Left ventricle myocardium inferior (tissue), 1 donor: ENCODE results near the gene SP3. TPM values are rescaled to one million over a fixed set of nuclear protein-coding genes. Genes with fewer than 3 reads are reported as not detected.
A peak's percentile ranks its signal among the peaks of the same experiment; 100 is the strongest.

Experiments used
- DNase-seq: peaks from one replicate; pipeline ENCODE4 v3.0.0-alpha.2; 2020
- H3K27ac ChIP-seq: fragments of 200-600 bp; replicated peaks from 2 replicates; pipeline ENCODE4 v1.8.0; 2021
- H3K27me3 ChIP-seq: fragments of 200-600 bp; 2 replicates; pipeline ENCODE4 v1.8.0; 2021; ENCODE audit warnings: low read depth
- H3K36me3 ChIP-seq: fragments of 200-600 bp; 2 replicates; pipeline ENCODE4 v1.8.0; 2021
- H3K4me1 ChIP-seq: fragments of 200-600 bp; 2 replicates; pipeline ENCODE4 v1.8.0; 2021
- H3K4me3 ChIP-seq: fragments of 200-600 bp; 2 replicates; pipeline ENCODE4 v1.8.0; 2021; ENCODE audit warnings: mild to moderate bottlenecking, moderate library complexity
- H3K9me3 ChIP-seq: fragments of 200-600 bp; replicated peaks from 2 replicates; pipeline ENCODE4 v1.8.0; 2021
- intact Hi-C: fragments of 100-400 bp; cut with micrococcal nuclease; formaldehyde crosslinking; loops from one replicate; pipeline ENCODE4 v1.11.0; 2022
- total RNA-seq: library from RNA; stranded (reverse); fragmentation: NEBNext Ultra II Directional; extraction: Animal tissue kit (Norgen Biotek cat#: 25700); gene quantifications from one replicate; pipeline ENCODE4 v1.2.1, GENCODE V29; 2021
- TF ChIP-seq, protein P1 (sequence below): fragments of 200-600 bp; IDR thresholded peaks from 2 replicates; pipeline ENCODE4 v1.8.0; 2021; ENCODE audit warnings: antibody characterized with exemption, mild to moderate bottlenecking, borderline replicate concordance
- donor health status: DM: no; HTN: yes; CAD: no; lungs with severe emphysema.

The SP3 gene
- total RNA-seq, 1 donor from 2014 or later: 32.1 TPM

DNA sequence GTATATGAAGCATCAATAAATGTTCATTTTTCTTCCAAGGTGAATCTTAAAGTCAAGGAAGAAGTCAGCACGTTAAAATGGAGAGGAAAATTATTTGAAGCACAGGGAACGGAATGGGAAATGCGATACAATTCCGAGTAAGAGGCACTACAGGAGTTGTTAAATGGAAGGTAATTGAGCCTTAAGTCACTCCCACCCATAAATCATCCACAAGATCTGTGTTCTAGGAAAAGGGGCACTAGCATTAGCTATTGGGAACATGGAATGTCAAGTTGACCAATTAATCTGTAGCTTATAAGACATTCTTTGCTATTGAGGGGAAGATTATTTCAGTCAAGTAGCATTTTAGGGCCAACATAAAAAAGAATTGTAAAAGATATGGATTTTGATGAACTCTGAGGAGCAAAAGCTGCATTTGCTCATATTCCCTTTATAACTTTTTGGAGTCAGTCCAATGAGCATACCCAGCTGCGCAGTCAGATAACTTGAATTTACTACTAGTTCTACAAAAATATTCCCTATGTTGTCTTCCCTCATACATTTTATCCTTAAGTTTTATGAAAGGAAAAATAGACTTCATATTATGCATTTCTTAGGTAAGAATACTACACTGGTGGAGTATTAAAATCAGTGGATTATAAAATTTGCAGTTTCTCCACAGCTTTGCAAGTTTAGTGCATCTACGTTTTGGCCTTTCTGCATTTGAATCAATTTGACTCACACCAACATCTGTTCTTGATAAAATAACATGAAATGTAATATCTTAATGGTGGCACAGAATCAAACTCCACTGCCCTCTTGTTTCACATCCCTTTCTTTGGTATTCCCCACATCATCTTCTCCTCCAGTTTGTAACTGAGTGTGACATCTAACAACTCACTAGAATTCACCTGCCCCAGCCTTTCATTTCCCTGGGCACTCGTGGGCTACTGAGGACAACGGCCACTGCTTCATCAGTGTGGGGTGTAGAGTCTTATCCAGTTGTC lies 95.6 kb downstream of the SP3 start:
- intact Hi-C loops: no loop called here
- no peak for DNase-seq
- TF ChIP-seq, protein P1, sequence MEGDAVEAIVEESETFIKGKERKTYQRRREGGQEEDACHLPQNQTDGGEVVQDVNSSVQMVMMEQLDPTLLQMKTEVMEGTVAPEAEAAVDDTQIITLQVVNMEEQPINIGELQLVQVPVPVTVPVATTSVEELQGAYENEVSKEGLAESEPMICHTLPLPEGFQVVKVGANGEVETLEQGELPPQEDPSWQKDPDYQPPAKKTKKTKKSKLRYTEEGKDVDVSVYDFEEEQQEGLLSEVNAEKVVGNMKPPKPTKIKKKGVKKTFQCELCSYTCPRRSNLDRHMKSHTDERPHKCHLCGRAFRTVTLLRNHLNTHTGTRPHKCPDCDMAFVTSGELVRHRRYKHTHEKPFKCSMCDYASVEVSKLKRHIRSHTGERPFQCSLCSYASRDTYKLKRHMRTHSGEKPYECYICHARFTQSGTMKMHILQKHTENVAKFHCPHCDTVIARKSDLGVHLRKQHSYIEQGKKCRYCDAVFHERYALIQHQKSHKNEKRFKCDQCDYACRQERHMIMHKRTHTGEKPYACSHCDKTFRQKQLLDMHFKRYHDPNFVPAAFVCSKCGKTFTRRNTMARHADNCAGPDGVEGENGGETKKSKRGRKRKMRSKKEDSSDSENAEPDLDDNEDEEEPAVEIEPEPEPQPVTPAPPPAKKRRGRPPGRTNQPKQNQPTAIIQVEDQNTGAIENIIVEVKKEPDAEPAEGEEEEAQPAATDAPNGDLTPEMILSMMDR: no peak

GRCh38 chr2:173868406-173868805 lies 96.8 kb downstream of the SP3 start:
- Histone ChIP-seq H3K36me3 (no peaks in the 10 kb centered on the region), H3K4me3 (no peak overlapping the region), H3K27ac (no peak overlapping the region), H3K9me3 (no peaks in the 10 kb centered on the region), H3K27me3 (peaks cover 23% of the 10 kb centered on the region), H3K4me1 (peaks cover 8% of the 10 kb centered on the region)
- no peak for DNase-seq
- intact Hi-C loops: no loop called here
- TF ChIP-seq, protein P1: no peak

More for the DNA sequence above, 95.6 kb downstream of the SP3 start:
- Histone ChIP-seq H3K4me3 (no peak overlapping the region), H3K27ac (no peak overlapping the region), H3K9me3 (no peaks in the 10 kb centered on the region), H3K27me3 (peaks cover 23% of the 10 kb centered on the region), H3K4me1 (peaks cover 8% of the 10 kb centered on the region), H3K36me3 (no peaks in the 10 kb centered on the region)

GRCh38 chr2:173866874-173867618 lies 98.1 kb downstream of the SP3 start:
- no peak for DNase-seq
- H3K4me3 ChIP-seq: no peak overlapping the region
- peak overlapping the region; percentile 45 for H3K27ac ChIP-seq
- no peaks in the 10 kb centered on the region for H3K9me3 ChIP-seq
- TF ChIP-seq, protein P1: no peak
- peaks cover 23% of the 10 kb centered on the region for H3K27me3 ChIP-seq
- intact Hi-C loops: no loop called here
- H3K4me1 ChIP-seq: peaks cover 8% of the 10 kb centered on the region
- no peaks in the 10 kb centered on the region for H3K36me3 ChIP-seq

DNA sequence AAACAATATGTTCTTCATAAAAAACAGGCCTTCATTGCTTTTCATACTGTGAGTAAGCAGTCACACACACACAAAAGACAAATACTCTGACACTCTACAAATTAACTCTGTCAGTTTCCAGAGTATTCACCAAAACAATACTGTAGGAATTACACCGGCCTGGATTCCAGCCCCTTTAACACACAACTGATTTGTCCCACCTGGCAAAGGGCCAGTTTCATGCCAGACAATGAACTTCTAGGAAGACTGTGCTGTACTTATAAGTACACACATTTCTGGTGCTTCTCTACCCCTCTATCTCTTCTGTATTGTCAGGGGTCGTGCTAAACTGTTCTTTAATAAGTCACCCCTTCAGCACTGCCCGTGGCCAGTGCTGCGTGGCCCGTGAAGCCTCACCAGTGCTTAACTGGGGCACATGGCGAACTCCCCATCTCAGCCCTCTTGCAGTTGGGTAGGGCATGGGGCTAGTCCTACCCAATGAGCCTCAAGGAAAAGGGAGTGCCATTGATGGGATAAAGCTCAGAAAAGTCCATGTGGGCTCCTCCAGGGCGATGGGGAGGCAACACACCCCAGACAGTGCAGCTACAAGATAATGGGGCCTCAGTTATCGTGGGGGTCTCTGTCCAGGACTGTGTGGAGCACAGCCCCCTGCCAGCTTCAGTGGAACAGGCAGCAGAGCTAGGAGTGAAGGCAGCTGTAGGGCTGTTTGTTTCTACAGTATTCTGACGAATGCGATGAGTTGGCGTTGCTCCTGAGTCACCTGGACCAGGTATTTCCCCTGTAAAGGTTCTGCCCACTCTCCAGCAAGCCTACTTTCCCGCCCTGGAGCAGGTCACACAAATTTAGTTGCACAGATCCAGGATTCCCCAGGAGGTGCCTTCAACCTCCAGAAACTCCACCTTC lies 99.0 kb downstream of the SP3 start:
- Histone ChIP-seq H3K36me3 (no peaks in the 10 kb centered on the region), H3K27me3 (peaks cover 23% of the 10 kb centered on the region), H3K4me3 (no peak overlapping the region), H3K9me3 (no peaks in the 10 kb centered on the region), H3K4me1 (peaks cover 8% of the 10 kb centered on the region), H3K27ac (no peak overlapping the region)
- DNase-seq: no peak
- TF ChIP-seq, protein P1: no peak
- intact Hi-C loops: no loop called here
